ENCODE results near the gene PCIF1. TPM values are rescaled to one million over a fixed set of nuclear protein-coding genes. Genes with fewer than 3 reads are reported as not detected.

Gene PCIF1
- total and polyA plus RNA-seq, 9 of the 15 experiments (the other 6 are each of a cell fraction or from before 2014, with no cell fraction given) = 5.8 to 29.4 (median 11.3) TPM

GRCh38 chr20:45949542-45950329, 15.3 kb downstream of the PCIF1 start:
- peaks cover 8% of the 10 kb centered on the region for H3K9me1 ChIP-seq (ENCODE audit: control insufficient read depth, insufficient read depth, low read length)
- FAIRE-seq = no peak
- no peak overlapping the region for H3K4me3 ChIP-seq
- no TSS peak for BruUV-seq (replicated peaks)
- in situ Hi-C loops (cut with MboI) = no loop called here
- no peak overlapping the region for H3K27ac ChIP-seq (ENCODE audit: extremely low read depth, low read depth, low read length)
- no peaks in the 10 kb centered on the region for H3K9me3 ChIP-seq (replicated peaks; ENCODE audit: control insufficient read depth, insufficient read depth, low read depth, low read length)
- peaks cover 12% of the 10 kb centered on the region; the same call in 1 of the 2 replicates for H4K20me1 ChIP-seq (replicated peaks; ENCODE audit: control insufficient read depth, insufficient read depth, low read length)
- no peak overlapping the region for H2AFZ ChIP-seq (ENCODE audit: low read depth, low read length)
- CTCF ChIA-PET (ENCODE audit: low intra/inter-chr PET ratio) = no interaction called here
- no peak for TF ChIP-seq PHB (CRISPR knock-in tag; IDR thresholded peaks at IDR 0.05)
- no peak for TF ChIP-seq NR2C1 (IDR thresholded peaks at IDR 0.05)
- no peak for TF ChIP-seq NR2C1 (tag; IDR thresholded peaks at IDR 0.05)
- TF ChIP-seq FOXA1 (IDR thresholded peaks at IDR 0.05; ENCODE audit: borderline replicate concordance) = no peak
- no peak for TF ChIP-seq MBD1 (CRISPR knock-in tag; IDR thresholded peaks at IDR 0.05)
- TF ChIP-seq POLR2G (IDR thresholded peaks at IDR 0.05; ENCODE audit: low read depth, low read length) = peak; percentile 66
- TF ChIP-seq SUPT5H (IDR thresholded peaks at IDR 0.05) = 0 out of 2 replicates have a peak, but pooled peaks have one; percentile 42
- no peak for TF ChIP-seq RBM34 (IDR thresholded peaks at IDR 0.05; ENCODE audit: borderline replicate concordance, insufficient read depth, low read length)
- TF ChIP-seq POLR2AphosphoS5 (IDR thresholded peaks at IDR 0.05; ENCODE audit: control insufficient read depth, insufficient read depth, low read depth, low read length) = peak; percentile 16; the same call in 1 of the 2 replicates
- no peak for TF ChIP-seq ZNF239 (CRISPR knock-in tag; IDR thresholded peaks at IDR 0.05)
- no peak for TF ChIP-seq SAFB2 (IDR thresholded peaks at IDR 0.05; ENCODE audit: borderline replicate concordance, low read depth, low read length, severe bottlenecking)
- TF ChIP-seq SMAD2 (IDR thresholded peaks at IDR 0.05; ENCODE audit: low read depth, low read length) = no peak
- TF ChIP-seq RBM22 (IDR thresholded peaks at IDR 0.05; ENCODE audit: low read depth, low read length, poor library complexity, severe bottlenecking) = peak; percentile 28
- peak; percentile 53; the same call in 1 of the 2 replicates for TF ChIP-seq ZNF740 (CRISPR knock-in tag; IDR thresholded peaks at IDR 0.05)
- TF ChIP-seq ZNF740 (tag; IDR thresholded peaks at IDR 0.05) = no peak
- peak overlapping the region in 1 of 2 experiments; percentile 15; a peak in 1 of 4 replicates for H3K9ac ChIP-seq (ENCODE audit: insufficient read depth in 1 of 2, low read depth in 2 of 2, low read length in 2 of 2)
- intact Hi-C loops (cut with micrococcal nuclease) = no loop called here
- H3K79me2 ChIP-seq (ENCODE audit: control insufficient read depth, insufficient read depth, low read length) = no peaks in the 10 kb centered on the region
- H3K4me1 ChIP-seq (replicated peaks in 1 of 2; ENCODE audit: control insufficient read depth in 2 of 2, insufficient read depth in 2 of 2, low read length in 2 of 2) = peaks cover 5 to 36% of the 10 kb centered on the region in 2 experiments
- no peak for DNase-seq (ENCODE audit: extremely low read depth in 1 of 4, low spot score in 3 of 4)
- ATAC-seq = no peak
- 91% methylated on average over 13 of the region's 13 CpGs for WGBS (ENCODE audit: insufficient coverage, low coverage, missing lambda C conversion rate)
- H3K4me2 ChIP-seq (ENCODE audit: insufficient read depth, low read length) = no peak overlapping the region
- H3K27me3 ChIP-seq (ENCODE audit: control insufficient read depth in 2 of 2, insufficient read depth in 2 of 2, low read length in 2 of 2) = no peaks in the 10 kb centered on the region
- POLR2A ChIA-PET = interaction anchor here (0.6 to 3.7 kb wide), 9 partner anchors 10 to 153 kb away, joined by 3 to 20 read pairs (median 4); partner anchors contain the start of gene PCIF1
- H3K36me3 ChIP-seq (ENCODE audit: control insufficient read depth, insufficient read depth, low read length) = peaks cover 84% of the 10 kb centered on the region

All from K562 (cell line).